Activated CD4-positive, alpha-beta T cell treated with anti-CD3 and anti-CD28 coated beads, Interleukin-2, amount 50 U/mL, for 48 hours (primary cell): ENCODE results near the gene CCDC6.
"Not testable (repeated sequence)": the region's sequence is repeated elsewhere in the genome, so short reads cannot be mapped to it uniquely, and the experiment has no call there.

Experiments used
- DNase-seq, 2 experiments: peaks; one replicate each; pipeline ENCODE4 v3.0.0-alpha.2; 2020

Gene CCDC6

DNA sequence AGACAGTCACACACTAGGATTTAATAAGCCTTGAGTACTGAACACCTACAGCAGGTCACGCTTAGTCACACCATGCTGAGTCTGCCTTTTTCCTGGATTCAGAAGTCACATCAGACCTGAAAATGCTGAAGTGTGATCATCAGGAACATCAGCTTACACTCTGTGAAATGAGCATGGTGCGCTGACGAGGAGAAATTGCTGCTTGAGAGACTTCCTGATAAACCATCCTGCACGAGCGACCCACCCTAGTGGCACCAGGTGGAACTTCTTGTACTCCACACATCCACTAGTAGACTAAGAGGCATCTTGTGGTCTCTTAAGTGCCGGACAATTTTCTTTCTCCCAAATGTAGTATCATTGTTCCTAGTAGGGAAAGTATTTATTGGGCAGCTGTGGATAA lies 101.3 kb downstream of the CCDC6 start:
- DNase-seq = no peak

DNA sequence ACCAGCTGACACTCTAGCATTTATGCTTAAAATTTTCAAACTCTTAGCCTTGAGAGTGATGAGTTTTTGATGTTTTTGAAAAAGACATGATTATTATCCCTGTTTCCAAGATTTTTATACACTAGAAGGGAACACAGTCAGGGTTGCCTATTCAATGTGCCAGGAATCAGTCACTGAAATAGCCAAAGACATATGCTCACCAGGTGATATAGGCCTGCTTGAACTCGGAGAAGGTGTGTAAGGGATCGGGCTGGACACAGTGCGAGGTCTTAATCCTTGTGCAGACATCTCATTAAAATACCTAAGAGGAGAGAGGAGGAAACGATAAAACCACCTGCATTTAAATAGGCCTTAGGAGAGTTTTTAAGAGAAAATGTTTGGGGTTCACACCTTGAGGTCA lies 102.1 kb downstream of the CCDC6 start:
- DNase-seq = no peak

DNA sequence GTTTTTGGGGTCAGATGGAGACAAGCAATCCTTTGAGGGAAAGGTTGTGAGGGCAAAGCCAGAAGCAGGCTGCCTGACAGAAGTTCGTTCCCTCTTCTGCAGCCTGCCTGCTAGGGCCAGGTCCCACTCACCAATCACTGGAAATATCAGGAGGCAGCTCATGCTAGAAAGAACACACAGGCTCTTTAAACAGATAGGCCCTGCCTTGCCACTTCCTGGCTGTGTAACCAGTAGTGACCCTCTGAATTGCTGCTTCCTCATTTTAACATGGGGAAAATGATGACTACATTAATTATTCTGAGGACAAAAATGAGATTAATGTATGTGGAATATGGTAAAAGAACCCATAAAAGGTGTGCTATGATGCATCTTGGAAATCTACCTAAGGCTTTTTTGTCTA lies 102.6 kb downstream of the CCDC6 start:
- DNase-seq = no peak

DNA sequence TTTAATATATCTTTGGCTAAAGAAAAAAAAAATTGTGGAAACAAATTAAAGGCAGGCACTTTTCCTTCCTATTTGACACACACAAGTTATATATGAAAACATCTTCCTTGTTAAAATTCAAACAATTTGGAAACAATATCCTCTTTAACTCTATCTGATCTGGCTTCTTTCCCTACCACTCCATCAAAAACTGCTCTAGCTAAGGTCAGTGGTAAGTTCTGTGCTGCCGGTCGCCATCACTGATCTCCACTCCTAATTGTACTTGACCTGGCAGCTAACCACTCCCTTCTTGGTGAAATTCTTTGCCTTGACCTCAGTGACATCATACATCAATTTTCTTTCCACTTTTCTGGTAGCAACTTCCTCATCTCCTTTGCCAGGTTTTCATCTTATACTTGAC lies 105.2 kb downstream of the CCDC6 start:
- DNase-seq = no peak

DNA sequence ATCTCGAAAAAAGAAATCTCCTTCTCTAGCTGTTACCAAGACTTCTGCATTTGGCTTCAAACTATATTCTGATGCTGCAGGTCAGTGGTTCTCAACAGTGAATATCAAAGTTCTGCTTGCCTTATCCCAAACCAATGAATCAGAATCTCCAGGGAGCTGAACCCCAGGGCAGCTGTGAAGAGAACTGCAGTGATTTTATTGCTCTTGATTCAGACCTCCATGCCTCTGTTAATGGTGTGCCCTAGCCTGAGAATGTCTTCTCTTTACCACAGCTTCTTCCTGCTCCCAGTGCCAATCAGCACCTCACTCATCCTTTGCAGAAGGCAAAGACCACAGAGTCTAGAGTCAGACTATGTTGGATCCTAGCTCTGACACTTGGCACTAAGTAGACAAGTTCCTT lies 106.9 kb downstream of the CCDC6 start:
- no peak for DNase-seq

DNA sequence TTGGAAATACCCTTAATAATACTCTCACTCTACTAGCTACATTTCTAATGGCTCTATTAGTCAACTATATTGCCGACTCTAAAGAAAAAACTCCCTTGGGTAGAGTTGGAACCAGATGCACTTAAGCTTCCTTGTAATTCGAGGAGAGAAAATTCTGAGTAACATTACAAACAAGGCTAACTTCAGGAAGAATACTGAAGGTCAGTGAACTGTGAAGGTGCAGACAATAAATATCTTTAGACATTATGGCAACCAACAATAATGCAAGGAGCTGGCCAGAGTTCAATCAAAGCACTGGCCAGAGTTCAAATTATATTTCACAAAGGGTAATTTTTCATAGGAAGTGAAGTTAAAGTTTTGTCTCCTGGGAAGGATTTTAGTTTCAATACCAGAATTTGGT lies 112.4 kb downstream of the CCDC6 start:
- no peak for DNase-seq

DNA sequence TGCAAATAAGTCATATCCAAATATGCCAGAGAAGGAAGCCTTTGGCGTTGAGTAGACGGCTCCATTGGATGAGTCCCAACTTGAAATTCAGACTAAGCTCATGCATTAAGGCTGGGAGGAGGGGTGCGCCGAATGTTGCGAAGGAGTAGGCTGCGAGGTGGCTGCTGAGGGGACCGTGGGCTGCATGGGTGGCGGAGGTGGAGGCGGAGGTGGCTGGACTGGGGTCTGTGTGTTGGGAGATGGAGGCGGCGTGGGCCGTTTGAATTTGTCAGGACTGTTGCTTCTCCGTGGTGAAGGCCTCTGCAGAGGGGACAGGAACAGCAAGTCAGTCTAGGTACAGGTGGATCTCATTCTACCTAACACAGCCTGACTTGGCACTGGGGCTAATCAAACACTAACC lies 113.5 kb downstream of the CCDC6 start:
- no peak for DNase-seq

DNA sequence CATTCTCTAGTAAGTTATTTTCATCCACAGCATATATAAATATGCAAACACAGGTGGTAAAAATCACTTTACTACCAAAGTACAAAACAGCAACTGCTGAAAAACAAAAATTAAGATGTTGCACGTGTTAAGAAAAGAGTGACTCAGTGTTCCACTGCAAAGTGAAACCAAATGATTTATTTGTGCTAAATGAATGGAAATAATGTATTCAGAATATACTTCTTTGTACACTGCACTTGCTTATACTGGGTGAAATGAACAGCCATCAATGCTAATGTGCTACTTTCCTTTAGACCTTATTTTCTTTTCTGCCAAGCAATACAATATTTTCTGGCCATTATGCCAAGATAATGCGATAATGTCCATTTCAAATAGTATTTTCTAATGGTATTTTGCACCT lies 114.8 kb downstream of the CCDC6 start:
- DNase-seq = no peak

DNA sequence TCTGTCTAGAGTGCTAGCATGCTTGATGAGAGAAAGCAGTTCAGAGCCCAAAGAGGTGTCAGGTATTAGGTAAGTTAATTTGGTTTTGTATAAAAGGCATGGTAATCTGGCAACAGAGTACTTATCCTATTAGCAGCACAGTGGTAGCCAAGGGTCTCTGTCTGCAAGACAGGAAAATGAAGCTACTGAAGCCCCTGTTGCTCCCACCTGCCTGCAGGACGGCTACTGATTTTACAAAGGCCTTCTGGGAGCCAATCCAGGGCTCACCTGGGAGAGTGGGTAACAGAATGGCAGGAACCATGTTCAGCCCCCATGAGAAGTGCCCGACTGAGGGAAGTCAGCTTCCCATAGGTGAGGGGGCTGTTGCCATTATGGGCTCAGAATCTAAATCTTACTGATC lies 116.3 kb downstream of the CCDC6 start:
- not testable (repeated sequence) for DNase-seq

DNA sequence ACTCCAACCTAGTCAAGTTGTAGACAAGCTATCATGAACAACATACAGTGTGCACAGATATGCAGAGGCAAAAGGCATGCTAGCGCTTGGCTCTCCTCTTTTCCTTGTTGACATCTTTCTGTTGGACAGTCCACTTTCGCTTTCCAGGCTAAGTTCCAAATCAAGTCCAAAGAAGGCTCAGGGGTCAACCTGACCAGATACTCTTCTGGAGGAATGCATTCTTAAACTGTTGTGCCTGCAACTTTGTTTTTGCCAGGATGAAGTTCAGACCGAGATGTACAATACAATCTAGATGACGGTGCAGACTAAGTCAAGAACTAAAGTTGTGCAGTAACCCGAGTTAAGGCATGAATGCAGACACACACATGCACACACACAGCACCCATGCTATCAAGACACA lies 117.4 kb downstream of the CCDC6 start:
- not testable (repeated sequence) for DNase-seq

DNA sequence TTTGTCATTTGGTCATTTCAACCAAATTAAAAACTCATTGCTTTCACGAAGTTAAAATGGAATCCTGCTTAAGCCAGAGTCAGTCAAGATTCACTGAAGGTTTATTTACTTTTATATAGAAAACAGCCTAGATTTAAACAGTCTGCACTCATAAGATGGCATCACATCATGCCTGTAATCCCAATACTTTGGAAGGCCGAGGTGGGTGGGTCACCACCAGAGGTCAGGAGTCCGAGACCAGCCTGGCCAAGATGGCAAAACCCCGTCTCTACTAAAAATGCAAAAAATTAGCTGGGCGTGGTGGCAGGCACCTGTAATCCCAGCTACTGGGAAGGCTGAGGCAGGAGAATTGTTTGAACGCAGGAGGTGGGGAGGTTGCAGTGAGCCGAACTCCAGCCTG lies 119.3 kb downstream of the CCDC6 start:
- DNase-seq = not testable (repeated sequence)

DNA sequence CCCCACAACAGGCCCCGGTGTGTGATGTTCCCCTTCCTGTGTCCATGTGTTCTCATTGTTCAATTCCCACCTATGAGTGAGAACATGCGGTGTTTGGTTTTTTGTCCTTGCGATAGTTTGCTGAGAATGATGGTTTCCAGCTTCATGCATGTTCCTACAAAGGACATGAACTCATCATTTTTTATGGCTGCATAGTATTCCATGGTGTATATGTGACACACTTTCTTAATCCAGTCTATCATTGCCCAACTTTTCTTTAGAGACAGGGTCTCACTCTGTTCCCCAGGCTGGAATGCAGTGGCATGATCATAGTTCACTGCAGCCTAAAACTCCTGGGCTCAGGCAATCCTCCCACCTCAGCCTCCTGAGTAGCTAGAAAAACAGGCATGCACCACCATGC lies 120.9 kb downstream of the CCDC6 start:
- not testable (repeated sequence) for DNase-seq

DNA sequence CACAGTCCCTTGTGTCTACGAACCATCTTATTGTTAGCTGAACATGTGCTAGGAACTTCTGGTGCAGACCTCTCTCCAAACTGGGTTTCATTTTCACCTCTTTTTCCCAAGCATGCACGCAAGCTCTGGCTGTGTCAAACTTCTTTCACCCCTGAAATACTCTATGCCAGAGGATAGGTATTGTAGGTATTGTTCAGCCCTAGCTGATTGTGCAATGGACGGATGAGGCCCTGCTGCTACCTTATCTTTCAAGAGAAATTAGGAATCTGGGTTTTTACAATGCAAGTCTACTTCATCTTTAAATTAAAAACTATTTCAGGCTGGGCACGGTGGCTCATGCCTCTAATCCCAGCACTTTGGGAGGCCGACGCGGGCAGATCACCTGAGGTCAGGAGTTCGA lies 124.8 kb downstream of the CCDC6 start:
- no peak for DNase-seq

DNA sequence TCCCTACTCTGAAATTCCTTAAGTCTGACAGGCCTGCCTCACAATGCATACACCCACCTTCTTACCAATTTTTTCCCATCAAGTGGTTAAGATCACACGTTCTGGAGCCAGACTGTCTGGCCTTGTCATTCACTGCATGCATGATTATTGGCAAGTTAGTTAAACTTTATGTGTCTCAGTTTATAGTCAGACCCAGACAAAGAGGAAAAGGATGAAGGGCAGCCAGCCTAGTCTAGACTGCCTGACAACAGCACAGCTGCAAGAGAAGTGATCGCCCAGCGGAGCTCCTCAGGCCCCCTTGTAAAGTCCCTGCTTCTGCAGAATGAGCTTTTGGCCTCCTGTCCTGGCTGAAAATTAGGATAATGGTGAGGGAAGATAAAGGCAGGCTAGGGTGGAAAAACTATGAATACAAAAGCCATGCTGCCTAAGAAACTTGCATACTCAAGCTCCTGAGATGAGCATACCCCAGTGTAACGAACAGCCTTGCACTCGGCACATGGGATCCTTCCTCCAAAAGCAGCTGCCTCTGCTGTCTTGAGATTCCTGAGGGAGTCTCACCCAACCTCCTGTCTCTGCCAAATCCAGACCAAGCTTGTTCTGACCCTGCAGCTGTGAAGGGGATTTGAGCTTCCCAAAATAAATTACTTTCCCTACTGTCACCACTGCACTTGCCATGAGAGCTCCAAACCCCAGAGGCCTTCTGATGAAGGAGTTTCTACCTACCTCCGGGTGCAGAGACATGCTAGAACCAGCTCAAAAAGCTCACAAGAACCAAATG lies 126.4 kb downstream of the CCDC6 start:
- DNase-seq = no peak

DNA sequence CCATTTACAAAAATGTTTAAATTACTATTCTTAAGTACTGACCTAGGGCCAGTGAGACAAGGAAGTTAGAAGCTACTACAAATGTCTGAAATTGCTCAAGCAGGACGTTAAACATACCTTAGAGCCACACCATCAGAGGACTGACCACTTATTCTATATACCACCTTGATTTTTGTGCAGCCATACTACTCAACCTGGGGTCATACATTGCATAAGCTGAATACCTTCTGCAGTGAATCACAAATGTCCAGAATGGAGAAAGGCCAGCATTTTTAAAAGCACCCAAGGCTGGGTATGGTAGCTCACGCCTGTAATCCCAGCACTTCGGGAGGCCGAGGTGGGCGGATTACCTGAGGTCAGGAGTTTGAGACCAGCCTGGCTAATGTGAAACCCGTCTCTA lies 131.9 kb downstream of the CCDC6 start:
- DNase-seq = no peak

DNA sequence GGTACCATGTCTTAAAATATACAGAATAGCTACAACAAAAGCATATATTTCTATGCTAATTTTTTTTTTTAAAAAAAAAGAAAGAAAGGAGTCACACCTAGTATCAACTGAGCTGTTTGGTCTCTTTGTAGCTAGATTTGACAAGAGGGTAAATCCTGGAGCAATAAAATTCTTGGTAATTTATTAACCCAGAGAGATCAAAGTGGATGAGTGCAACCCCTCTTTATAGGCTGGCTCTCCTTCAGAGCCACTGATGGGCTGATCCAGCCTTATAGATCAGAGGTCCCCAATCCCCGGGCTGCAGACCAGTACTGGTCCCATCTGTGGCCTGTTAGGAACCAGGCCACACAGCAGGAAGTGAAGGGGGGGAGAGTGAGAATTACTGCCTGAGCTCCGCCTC lies 133.3 kb downstream of the CCDC6 start:
- no peak for DNase-seq

DNA sequence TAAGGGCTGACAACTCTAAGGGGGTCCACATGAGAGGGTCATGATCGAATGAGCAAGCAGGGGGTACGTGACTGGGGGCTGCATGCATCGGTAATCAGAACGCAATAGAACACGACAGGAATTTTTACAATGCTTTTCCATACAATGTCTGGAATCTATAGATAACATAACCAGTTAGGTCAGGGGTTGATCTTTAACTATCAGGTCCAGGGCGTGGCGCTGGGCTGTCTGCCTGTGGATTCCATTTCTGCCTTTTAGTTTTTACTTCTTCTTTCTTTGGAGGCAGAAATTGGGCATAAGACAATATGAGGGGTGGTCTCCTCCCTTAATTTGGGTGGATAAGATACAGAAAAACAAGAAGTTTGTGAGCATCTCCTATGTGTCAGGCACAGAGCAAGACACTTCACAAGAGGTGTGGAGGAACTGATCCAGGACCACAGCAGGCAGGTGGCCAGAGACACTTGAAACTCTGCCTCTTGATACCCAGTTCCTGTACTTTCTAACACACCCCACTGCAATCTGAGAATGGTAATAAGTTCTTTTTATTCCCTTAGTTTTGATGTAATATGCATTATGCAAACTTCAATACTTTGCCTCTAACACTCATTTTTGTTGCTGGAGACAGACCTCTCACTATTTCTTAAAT lies 135.1 kb downstream of the CCDC6 start:
- no peak for DNase-seq

DNA sequence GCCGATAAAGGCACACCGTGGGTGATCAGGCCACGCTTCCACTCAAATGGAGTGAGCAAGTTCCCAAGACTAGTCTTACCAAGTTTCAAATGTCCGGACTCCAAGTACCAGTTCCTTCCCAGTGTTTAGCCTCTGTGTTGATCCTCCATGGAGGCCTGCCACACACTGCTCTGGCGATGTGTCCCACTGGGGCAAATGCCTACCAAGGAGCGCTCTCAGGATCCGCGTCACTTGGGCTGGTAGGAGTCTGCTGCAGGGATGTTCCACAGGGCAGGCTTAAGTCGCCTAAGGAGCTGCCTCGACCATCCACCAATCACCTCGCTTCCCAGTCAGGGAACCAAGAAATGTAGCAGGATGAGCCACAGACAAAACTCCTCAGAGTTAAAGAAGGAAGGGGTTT lies 135.7 kb downstream of the CCDC6 start:
- no peak for DNase-seq

DNA sequence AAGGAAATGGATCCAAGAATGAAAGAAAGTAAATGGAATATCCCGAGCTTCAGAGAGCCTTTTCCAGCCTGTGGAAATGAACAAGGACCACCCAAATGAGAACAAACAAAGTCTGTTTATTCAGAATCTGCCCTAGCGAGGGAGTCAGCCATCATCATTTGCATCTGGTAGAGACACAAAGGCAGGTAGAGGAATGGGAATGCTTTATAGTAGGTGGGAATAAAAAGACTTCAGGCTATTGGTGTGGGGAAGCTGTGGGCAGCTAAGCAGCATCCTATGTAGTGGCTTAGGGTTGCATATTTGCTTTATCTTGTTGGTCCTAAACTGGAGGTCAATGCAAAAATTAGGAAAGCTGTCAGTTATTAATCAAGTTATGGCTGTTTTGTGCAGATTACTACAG lies 143.9 kb downstream of the CCDC6 start:
- DNase-seq = no peak

DNA sequence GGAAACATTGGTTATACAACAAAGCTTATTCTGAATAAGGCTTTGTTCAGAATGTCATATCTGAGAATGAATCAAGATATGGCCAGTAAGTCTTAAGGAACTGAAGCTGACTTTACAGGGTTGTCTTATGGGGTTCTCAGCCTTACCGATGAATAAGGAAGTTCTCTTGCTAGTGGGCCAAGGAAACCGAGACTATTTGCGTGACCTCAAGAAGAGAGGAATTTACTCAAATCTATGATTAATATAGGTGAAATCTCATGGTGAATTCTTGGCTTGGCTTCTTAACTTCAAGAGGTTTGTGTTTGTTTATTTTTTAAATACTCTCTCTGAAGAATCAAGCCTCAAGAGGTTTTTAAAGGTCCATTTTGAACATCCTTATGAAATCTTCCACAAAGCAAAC lies 148.4 kb downstream of the CCDC6 start:
- DNase-seq = no peak

DNA sequence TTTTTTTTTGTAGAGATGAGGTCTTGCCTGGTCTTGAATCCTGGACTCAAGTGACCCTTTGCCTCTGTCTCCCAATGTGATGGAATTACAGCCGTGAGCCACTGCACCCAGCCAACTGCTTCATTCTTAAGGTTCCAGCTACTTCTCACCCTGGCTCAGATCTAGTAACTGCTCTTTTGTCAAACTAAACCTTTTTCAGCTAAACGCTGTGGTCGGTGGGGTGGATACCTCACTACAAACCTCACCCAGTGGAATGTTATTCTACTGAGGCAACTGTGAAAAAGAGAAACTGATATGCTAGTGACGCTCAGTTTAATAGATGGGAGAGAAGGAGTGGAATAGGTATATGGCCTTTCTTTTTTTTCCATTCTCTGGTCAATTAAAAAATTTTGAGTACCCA lies 151.4 kb downstream of the CCDC6 start:
- DNase-seq = no peak

DNA sequence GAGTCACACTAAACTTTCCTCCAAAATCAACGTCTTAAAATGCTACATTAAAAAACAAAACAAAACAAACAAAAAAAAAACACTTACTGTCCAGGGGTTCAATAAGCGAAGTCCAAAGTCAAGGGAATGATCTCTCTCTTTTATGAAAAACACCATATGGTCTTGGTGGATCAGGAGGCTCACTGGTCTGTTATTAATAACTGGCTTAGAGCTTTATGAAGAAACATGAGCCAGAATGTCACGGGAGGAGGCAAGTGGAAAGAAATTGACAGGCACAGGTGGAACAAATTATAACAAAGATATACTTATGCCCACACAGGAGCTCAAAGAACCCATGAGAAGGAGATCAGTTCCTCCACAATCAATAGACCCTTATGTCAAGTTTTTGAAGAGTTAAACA lies 153.1 kb downstream of the CCDC6 start, which contains the start of gene MRLN:
Gene MRLN, minus strand, starts transcription at position 189 of the 400 bp plus-strand sequence.
- DNase-seq = no peak

DNA sequence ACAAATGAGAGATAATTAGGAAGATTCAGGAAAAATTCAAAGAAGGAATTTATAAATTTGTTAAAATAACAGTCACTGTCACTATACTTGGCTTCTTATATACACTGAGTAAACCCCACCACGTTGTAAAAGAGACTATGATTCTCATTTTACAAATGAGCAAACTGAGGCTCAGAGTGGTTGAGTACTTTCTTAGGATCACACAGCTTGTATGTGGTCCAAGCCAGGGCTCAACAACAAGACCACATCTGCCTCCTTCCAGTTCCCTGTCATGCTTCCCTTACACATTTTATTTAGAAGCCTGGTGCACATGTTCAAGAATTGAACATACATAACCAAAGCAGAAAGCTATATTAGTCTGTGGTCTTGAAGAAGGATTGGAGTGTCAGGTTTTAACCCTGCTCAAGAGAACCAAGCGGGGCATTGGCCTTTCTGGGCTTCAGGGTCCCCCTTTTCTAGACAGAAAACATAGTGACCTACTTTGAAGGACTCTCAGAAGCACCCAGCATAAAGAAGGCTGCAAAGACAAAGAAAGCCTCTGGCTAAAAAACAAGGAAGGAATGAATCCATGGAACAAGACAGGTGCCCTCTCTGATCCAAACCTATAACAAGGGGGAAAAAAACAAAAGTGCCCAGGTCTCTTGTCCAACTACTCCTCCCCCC lies 153.9 kb downstream of the CCDC6 start:
- no peak for DNase-seq
